Panc1 (cell line): ENCODE measurements around the gene ACER2. TPM values are rescaled to one million over a fixed set of nuclear protein-coding genes. Genes with fewer than 3 reads are reported as not detected.

ENCODE experiments used
- ATAC-seq: fragments of 200-7000 bp; cut with Tn5 transposase; 2 replicates; pipeline ENCODE4 v1.9.1; 2020; ENCODE audit warnings: mild to moderate bottlenecking, moderate library complexity
- BruUV-seq: library from RNA; stranded (reverse); fragments of 400-500 nt; replicated peaks from 2 replicates; lab custom pipeline; 2021; lab: Mats Ljungman, UMichigan
- CTCF ChIA-PET: fragments of 300-600 bp; sonication (Branson Sonifier 250); formaldehyde crosslinking; loops from one replicate; lab custom pipeline; 2022; ENCODE audit warnings: antibody characterized with exemption; lab: Charles Lee
- POLR2A ChIA-PET: fragments of 300-600 bp; sonication (Branson Sonifier 250); formaldehyde crosslinking; loops from one replicate; lab custom pipeline; 2022; ENCODE audit warnings: antibody characterized with exemption; lab: Charles Lee
- DNase-seq: peaks from one replicate; pipeline ENCODE4 v3.0.0-alpha.2; 2010; ENCODE audit warnings: low read depth, low spot score
- H3K27ac ChIP-seq: 2 replicates; pipeline ENCODE4 v1.5.1; 2011; ENCODE audit warnings: mild to moderate bottlenecking, low read length, inconsistent platforms
- H3K27me3 ChIP-seq: fragments of 200-500 bp; sonication (Bioruptor generic); 2 replicates; pipeline ENCODE4 v1.6.0; 2014; ENCODE audit warnings: low read length, inconsistent platforms; ENCODE audit not compliant: control insufficient read depth, insufficient read depth
- H3K36me3 ChIP-seq: fragments of 200-500 bp; sonication (Bioruptor generic); 2 replicates; pipeline ENCODE4 v1.5.1; 2014; ENCODE audit warnings: inconsistent platforms, mild to moderate bottlenecking, low read length, moderate library complexity; ENCODE audit not compliant: control insufficient read depth, insufficient read depth
- H3K4me1 ChIP-seq: 2 replicates; pipeline ENCODE4 v1.5.1; 2011; ENCODE audit warnings: inconsistent platforms, mild to moderate bottlenecking, low read length, moderate library complexity; ENCODE audit not compliant: control insufficient read depth, insufficient read depth
- H3K4me3 ChIP-seq, 2 experiments: 2 replicates each; pipeline ENCODE4 v1.5.1; 2011 to 2012; ENCODE audit warnings: low read depth in 2 of 2, low read length in 2 of 2, mild to moderate bottlenecking in 2 of 2, inconsistent platforms in 1 of 2, moderate library complexity in 1 of 2
- H3K9me3 ChIP-seq: fragments of 200-500 bp; sonication (Bioruptor generic); 2 replicates; pipeline ENCODE4 v1.5.1; 2014; ENCODE audit warnings: low read depth, mild to moderate bottlenecking, inconsistent platforms, low read length, moderate library complexity; ENCODE audit not compliant: control insufficient read depth, insufficient read depth
- CTCF ChIP-seq: fragments of 450-650 bp; IDR thresholded peaks from 2 replicates; pipeline ENCODE4 v1.5.1; 2017; ENCODE audit warnings: mild to moderate bottlenecking
- POLR2AphosphoS5 ChIP-seq: IDR thresholded peaks from 2 replicates; pipeline ENCODE4 v1.6.1; 2012; ENCODE audit warnings: mild to moderate bottlenecking, low read depth, low read length, moderate library complexity
- SIN3A ChIP-seq: IDR thresholded peaks from 2 replicates; pipeline ENCODE4 v1.6.1; 2012; ENCODE audit warnings: low read depth, mild to moderate bottlenecking, low read length, moderate library complexity, borderline replicate concordance; ENCODE audit not compliant: insufficient read depth
- TCF7L2 ChIP-seq: IDR thresholded peaks from 2 replicates; pipeline ENCODE4 v1.6.1; 2011; ENCODE audit warnings: mild to moderate bottlenecking, low read depth, low read length, inconsistent platforms
- in situ Hi-C: cut with HindIII; loops from 2 replicates; pipeline ENCODE4 v1.10.0; 2016; ENCODE audit warnings: low sequenced_read_pairs, low pct_unique_long_range_greater_than_20kb
- intact Hi-C: fragments of 100-400 bp; cut with micrococcal nuclease; formaldehyde crosslinking; loops from one replicate; pipeline ENCODE4 v1.10.0; 2022; ENCODE audit not compliant: unreplicated experiment
- total RNA-seq: library from RNA; stranded (reverse); gene quantifications from one replicate; pipeline ENCODE4 v1.2.1, GENCODE V29; 2021; ENCODE audit not compliant: unreplicated experiment
- TF ChIP-seq, protein P1 (sequence below), 2 experiments: IDR thresholded peaks; 2 replicates each; pipeline ENCODE4 v1.6.1; 2011 to 2012; ENCODE audit warnings: low read depth in 2 of 2, control low read depth in 1 of 2, low read length in 1 of 2, mild to moderate bottlenecking in 1 of 2, moderate library complexity in 1 of 2; ENCODE audit not compliant: insufficient read depth in 1 of 2

The ACER2 gene
- total RNA-seq, 1 experiment from 2014 or later, result 1.3 TPM

GRCh38 chr9:19465586-19466279, 56.9 kb downstream of the ACER2 start:
- Histone ChIP-seq H3K9me3 (no peaks in the 10 kb centered on the region), H3K4me1 (no peaks in the 10 kb centered on the region; the same call in 1 of the 2 replicates), H3K27me3 (no peaks in the 10 kb centered on the region), H3K36me3 (no peaks in the 10 kb centered on the region), H3K4me3 (no peak overlapping the region), H3K27ac (no peak overlapping the region)
- no peak for ATAC-seq
- no peak for DNase-seq
- intact Hi-C loops (no loop called here), in situ Hi-C loops (no loop called here)
- no TSS peak for BruUV-seq
- ChIA-PET CTCF (interaction anchor here (0.7 kb wide), 1 partner anchor 20 kb away, joined by 3 read pairs; no protein-coding TSS in a partner anchor), POLR2A (no interaction called here)
- TF ChIP-seq CTCF, result no peak
- peak; percentile 63 for TF ChIP-seq TCF7L2
- TF ChIP-seq, protein P1, sequence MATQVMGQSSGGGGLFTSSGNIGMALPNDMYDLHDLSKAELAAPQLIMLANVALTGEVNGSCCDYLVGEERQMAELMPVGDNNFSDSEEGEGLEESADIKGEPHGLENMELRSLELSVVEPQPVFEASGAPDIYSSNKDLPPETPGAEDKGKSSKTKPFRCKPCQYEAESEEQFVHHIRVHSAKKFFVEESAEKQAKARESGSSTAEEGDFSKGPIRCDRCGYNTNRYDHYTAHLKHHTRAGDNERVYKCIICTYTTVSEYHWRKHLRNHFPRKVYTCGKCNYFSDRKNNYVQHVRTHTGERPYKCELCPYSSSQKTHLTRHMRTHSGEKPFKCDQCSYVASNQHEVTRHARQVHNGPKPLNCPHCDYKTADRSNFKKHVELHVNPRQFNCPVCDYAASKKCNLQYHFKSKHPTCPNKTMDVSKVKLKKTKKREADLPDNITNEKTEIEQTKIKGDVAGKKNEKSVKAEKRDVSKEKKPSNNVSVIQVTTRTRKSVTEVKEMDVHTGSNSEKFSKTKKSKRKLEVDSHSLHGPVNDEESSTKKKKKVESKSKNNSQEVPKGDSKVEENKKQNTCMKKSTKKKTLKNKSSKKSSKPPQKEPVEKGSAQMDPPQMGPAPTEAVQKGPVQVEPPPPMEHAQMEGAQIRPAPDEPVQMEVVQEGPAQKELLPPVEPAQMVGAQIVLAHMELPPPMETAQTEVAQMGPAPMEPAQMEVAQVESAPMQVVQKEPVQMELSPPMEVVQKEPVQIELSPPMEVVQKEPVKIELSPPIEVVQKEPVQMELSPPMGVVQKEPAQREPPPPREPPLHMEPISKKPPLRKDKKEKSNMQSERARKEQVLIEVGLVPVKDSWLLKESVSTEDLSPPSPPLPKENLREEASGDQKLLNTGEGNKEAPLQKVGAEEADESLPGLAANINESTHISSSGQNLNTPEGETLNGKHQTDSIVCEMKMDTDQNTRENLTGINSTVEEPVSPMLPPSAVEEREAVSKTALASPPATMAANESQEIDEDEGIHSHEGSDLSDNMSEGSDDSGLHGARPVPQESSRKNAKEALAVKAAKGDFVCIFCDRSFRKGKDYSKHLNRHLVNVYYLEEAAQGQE (IDR thresholded peaks at IDR 0.05; ENCODE audit: insufficient read depth in 1 of 2, low read depth in 2 of 2, low read length in 1 of 2), result no peak
- no peak for TF ChIP-seq SIN3A
- no peak for TF ChIP-seq POLR2AphosphoS5

- no peak for ATAC-seq
- intact Hi-C loops, result no loop called here
- Histone ChIP-seq H3K9me3 (no peaks in the 10 kb centered on the region), H3K36me3 (no peaks in the 10 kb centered on the region), H3K27ac (no peak overlapping the region), H3K4me3 (no peak overlapping the region), H3K27me3 (no peaks in the 10 kb centered on the region), H3K4me1 (no peaks in the 10 kb centered on the region; the same call in 1 of the 2 replicates)
- no peak for TF ChIP-seq TCF7L2
- no peak for TF ChIP-seq CTCF
- no peak for TF ChIP-seq SIN3A
- TF ChIP-seq POLR2AphosphoS5, result no peak
- TF ChIP-seq, protein P1 (IDR thresholded peaks at IDR 0.05; ENCODE audit: insufficient read depth in 1 of 2, low read depth in 2 of 2, low read length in 1 of 2), result no peak
- DNase-seq, result no peak
- POLR2A ChIA-PET, result no interaction called here
- CTCF ChIA-PET, result no interaction called here
- BruUV-seq, result no TSS peak
- in situ Hi-C loops, result no loop called here
These were observed 57.5 kb downstream of the ACER2 start for GRCh38 chr9:19466280-19466639.
